ENCODE data around the gene FBXL22.

The FBXL22 gene

DNA sequence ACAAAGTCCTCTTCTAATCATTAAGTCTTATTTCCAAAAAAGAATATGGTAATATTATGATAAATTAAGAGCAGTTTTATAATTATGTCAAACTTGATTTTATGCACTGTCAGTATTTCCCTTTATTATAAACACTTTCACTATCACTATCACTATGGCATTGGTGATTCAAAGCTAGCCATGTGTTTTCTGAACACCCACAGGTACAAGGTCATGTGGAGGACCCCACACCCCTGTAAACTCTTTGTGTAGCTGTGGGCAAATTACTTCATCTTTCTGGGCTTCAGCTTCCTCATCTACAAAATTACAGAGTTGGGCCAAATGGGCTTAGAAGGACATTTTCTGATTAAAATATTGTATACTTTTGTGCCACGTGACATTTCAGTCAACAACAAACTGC is 41.7 kb downstream of the FBXL22 start:
- TF ChIP-seq, protein P1, sequence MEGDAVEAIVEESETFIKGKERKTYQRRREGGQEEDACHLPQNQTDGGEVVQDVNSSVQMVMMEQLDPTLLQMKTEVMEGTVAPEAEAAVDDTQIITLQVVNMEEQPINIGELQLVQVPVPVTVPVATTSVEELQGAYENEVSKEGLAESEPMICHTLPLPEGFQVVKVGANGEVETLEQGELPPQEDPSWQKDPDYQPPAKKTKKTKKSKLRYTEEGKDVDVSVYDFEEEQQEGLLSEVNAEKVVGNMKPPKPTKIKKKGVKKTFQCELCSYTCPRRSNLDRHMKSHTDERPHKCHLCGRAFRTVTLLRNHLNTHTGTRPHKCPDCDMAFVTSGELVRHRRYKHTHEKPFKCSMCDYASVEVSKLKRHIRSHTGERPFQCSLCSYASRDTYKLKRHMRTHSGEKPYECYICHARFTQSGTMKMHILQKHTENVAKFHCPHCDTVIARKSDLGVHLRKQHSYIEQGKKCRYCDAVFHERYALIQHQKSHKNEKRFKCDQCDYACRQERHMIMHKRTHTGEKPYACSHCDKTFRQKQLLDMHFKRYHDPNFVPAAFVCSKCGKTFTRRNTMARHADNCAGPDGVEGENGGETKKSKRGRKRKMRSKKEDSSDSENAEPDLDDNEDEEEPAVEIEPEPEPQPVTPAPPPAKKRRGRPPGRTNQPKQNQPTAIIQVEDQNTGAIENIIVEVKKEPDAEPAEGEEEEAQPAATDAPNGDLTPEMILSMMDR (IDR thresholded peaks at IDR 0.05; ENCODE audit: borderline replicate concordance, insufficient read depth, low read depth, low read length): no peak
- H3K4me3 ChIP-seq (ENCODE audit: low read depth, low read length): no peak overlapping the region

DNA sequence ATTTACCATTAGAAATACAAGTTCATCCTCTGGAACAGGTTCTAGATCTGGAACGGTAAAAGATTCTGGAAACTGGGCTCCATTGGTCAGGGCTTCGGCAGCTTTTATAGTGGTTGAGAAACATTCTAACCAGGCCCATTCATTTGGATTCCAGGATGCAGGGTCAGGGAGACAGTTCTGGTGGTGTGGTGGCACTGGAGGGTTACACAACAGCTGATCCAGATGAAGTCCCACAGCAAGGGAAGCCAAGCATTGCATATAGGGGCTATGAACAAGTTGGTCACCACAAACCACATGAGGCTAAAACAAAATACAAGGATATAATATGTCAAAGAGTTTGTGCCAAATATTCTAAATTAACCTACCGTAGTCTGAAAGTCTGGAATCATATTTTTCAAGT is 43.0 kb downstream of the FBXL22 start:
- H3K4me3 ChIP-seq (ENCODE audit: low read depth, low read length): no peak overlapping the region
- TF ChIP-seq, protein P1 (IDR thresholded peaks at IDR 0.05; ENCODE audit: borderline replicate concordance, insufficient read depth, low read depth, low read length): no peak
